Activated CD8-positive, alpha-beta memory T cell treated with anti-CD3 and anti-CD28 coated beads for 1 hour (primary cell): ENCODE results near the gene IL1RAP.
"Not testable (repeated sequence)": the region's sequence is repeated elsewhere in the genome, so short reads cannot be mapped to it uniquely, and the experiment has no call there.

Source experiments
- DNase-seq, 2 donors: peaks; one replicate each; pipeline ENCODE4 v3.0.0-alpha.2; 2020; ENCODE audit warnings: low read depth in 1 of 2; ENCODE audit errors: extremely low read depth in 1 of 2

IL1RAP gene

GRCh38 chr3:190506271-190506670 lies 7.6 kb upstream of the IL1RAP start:
- no peak for DNase-seq

- no peak for DNase-seq
Observed at GRCh38 chr3:190512666-190513065, 1.2 kb upstream of the IL1RAP start.

GRCh38 chr3:190514413-190515153 lies 698 bp downstream of the IL1RAP start:
- peak in 1 of 2 donors; percentile 19 for DNase-seq

DNA sequence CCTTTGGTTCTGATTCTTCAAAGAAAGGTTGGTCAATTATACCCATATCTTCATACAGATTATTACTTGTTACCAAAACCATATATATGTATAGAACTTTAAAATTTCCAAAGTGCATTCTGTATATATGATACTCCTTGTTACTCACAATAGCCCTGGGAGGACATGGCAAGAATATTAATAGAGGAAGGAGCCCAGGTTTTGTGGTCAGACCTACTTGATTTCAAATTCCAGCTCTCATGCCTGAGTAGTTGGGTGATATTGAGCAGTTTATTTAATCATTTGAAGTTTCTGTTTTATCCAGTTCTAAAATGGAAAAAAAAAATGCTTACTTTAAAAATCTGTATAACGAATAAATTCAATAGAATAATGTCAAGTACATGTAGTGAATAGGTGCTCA lies 2.5 kb downstream of the IL1RAP start:
- no peak for DNase-seq

DNA sequence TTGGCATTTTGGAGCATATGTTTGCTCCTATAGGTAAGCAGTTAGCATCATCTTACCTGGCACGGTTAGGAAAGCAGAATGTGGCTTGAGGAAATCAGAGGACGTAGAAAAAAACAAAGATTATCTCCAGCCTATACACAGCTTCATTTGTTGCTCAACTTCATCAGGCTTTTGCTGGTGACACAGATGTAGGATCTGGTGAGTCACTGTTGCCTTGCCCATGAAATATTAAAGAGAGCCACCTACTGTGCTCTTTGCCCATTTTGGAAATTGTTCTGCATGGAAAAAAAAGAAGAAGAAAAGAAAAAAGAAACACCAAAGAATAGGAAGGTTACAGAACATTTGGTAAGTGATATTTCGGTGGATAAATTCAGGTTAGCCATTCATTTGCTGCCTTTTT lies 3.8 kb downstream of the IL1RAP start:
- DNase-seq = no peak

- not testable (repeated sequence) for DNase-seq
Observed at GRCh38 chr3:190518531-190518930, 4.6 kb downstream of the IL1RAP start.

DNA sequence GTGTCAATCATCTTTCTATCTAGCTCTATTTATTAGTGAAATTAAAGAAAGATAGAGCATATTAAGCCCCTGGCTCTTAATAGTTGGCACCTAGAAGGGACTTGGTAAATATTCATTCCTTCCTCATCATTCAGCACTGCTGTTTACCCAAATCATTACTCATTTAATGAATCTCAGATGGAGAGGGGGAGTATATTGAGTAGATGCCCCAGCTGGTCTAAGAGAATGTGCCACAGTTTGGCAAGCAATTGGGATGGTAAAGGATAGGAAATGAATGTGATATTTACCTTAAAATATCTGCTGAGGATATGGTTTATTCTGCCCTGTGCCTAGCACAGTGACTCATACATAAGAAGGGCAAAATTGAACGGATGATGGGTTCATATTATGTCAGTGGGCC lies 6.0 kb downstream of the IL1RAP start:
- DNase-seq = no peak

DNA sequence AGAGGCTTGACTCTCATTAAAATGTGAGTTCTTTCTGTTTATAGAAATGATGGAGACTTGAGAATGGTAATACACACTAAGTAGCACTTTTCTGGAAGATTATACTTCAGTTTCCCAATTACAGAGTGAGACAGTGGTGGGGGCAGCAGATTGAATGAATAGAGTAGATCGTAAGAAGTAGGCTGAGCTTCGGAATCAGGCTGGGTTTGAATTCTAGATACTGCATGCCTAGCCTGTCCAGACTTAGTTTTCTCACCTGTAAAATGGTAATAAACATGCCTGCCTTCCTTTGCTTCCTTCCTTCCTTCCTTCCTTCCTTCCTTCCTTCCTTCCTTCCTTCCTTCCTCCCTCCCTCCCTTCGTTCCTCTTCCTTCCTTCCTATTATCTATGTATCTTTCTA lies 8.1 kb downstream of the IL1RAP start:
- no peak for DNase-seq

GRCh38 chr3:190522621-190523222 lies 8.8 kb downstream of the IL1RAP start:
- no peak for DNase-seq

- DNase-seq = no peak
Observed at GRCh38 chr3:190524942-190525341, 11.1 kb downstream of the IL1RAP start.

DNA sequence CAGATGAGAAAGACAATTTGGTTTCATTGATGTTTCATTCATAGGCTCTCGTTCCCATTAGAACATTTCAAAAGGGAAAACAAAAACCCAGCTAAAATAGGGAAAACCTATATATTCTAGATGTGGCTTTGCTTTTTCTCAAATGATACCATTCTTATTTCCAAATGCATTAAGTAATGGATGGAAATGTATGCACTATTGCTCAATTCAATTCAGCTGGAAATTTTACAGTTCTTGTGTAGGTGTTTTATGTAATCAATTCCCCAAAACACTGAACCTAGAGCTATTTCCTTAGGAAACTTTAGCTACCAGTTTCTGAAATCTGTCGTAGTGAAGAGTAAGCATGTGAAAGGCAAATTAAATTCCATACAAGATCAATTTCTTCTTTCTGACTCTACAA lies 11.7 kb downstream of the IL1RAP start:
- DNase-seq = no peak

DNA sequence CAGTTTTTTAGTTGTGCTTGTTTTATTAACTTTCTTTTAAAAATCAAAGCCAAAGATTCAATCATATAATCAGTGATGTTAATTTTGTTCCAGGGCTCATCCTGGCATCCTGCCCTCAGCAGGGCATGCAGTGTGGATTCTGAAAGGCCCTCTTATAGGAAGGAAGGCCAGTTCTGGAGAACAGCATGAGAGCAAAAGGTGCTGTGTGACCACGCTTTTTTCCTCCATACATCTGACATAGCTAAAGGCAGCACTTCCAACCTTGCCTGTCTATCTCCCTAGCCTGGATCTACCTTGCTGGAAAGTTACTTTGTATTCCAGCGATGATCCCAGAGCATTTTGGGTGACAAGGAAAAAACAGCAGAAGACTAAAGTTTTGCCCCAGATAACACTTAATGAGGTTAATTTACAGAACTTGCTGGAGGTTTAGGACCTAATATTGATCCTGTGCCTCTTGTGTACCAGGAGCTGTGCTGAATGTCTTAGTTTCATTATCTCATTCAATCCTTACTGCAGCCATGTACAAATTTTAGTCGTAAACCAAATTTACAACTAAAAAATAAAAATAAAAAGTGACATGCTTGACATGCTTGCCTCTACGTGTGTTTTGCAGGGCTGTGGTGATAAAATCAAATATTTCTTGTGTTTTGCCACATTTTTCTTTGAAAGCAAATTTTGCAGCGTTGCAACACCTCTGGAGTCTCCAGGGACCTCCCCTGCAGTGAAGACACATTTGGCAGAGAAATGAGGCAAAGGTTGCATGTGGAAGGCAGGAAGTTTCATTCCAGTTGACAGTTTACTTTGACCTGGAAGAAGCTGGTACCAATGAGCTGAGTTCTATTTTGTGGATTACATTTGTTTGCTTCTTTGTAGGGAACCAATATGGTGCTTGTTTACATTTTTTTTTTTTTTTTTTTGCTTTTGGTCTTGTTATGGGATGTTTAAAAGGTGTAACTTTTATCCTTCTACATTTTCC lies 13.2 kb downstream of the IL1RAP start:
- DNase-seq = no peak

GRCh38 chr3:190528706-190529105 lies 14.8 kb downstream of the IL1RAP start:
- no peak for DNase-seq

DNA sequence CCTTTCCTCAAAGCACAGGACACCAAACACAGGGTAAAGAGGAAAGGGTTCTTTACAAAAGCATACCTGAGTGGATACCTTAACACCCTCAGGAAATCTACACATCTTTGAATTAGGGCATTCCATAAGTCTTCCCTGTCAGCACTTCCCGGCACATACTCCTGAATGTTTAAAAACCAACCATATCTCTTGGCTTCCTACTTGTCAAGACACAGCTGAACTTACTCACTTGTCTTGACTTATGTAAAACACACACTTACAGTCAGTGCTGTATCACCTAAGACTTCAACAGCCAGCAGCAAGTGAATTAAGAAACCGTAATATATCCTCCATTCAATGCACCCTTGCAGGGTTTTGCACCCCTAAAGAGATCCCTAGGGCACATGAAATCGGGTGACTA lies 17.5 kb downstream of the IL1RAP start:
- DNase-seq = no peak

DNA sequence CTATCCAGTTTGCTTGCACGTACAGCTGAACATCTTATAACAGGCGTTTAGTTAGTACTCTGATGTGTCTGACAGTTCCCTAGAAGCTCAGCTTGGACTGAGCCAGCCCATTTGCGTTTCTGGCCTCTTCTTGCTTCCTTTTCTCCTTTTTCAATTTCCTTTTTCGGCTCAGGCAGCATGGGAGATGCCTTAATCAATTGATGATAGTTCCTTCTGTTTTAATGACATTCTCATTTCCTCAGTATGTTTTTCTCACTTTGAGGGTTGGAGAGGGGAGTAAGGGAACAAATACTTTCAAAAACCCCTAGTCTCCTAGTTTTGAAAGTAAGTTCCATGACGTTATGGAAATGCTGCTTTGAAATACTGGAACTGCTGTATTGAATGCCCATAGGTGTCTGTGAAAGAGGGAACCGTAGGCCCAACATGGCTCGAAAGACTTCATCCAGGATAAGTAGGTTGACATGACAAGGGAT lies 18.9 kb downstream of the IL1RAP start:
- no peak for DNase-seq

DNA sequence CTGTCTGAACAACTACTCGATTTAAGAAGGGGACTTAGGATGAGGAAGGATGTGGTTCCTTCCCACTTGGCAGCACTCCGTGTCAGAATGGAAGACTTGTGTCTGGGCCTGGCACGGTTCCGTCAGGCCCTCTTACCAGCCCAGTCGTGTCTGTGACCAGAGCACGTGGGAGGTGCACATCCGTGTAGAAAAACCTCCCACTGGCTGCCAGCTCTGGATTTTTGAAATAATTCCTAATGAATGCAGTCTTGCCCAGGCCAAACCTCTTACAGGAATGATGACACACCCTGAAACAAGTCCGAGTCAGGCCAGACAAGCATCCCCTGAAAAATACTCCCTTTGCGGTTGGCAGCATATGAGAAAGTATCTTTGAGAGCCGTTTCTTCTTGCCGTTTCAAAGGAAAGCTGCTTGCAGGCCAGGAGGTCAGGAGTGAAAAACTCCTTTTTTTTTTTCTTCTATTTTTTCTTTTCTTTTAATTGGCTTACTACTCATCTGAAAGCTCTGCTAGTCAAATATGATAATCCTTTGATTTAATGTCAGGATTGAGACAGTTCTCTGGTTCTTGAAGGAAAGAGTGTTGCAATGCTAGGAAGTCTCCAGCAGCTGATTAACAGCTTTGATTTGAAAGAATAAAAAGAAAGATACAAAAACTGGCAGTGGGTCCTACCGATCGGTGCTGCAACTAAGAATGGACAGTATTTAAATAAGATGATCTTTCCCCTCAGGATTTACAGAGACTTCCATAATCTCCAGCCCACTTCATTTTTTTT lies 19.8 kb downstream of the IL1RAP start:
- DNase-seq = no peak

- DNase-seq = no peak
Observed at GRCh38 chr3:190534386-190534785, 20.5 kb downstream of the IL1RAP start.

- DNase-seq = no peak
Observed at GRCh38 chr3:190534986-190535385, 21.1 kb downstream of the IL1RAP start.

DNA sequence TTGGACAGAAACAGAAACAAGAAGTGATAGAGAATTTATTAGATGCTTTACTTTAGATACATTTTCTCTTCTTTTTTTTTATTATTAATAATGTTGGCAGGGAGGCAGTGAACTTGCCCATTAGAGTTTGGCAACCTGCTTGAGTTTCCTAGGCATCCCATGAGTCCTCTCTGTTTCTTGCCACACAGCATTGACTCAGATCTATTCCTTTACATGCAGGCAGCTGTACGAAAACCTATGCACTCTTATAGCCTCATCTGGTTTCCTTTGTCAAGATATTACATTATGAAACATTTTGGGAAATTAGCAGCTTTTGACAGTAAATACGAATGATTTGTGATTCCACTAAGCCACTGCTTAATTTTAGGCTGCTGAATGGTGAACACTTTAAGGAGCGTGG lies 23.3 kb downstream of the IL1RAP start:
- no peak for DNase-seq

GRCh38 chr3:190538288-190538687 lies 24.4 kb downstream of the IL1RAP start:
- DNase-seq = no peak

GRCh38 chr3:190539526-190539925 lies 25.6 kb downstream of the IL1RAP start:
- DNase-seq = no peak
